Kidney tubule cell (primary cell): ENCODE results near the gene ASAP2.

ENCODE experiments used
- DNase-seq: peaks from one replicate; pipeline ENCODE4 v3.0.0-alpha.2; 2018; ENCODE audit warnings: low spot score

The ASAP2 gene

GRCh38 chr2:9347411-9347881 is 140.8 kb downstream of the ASAP2 start:
- DNase-seq, result no peak

GRCh38 chr2:9354318-9354717 is 147.7 kb downstream of the ASAP2 start:
- DNase-seq, result no peak

GRCh38 chr2:9355270-9355669 is 148.7 kb downstream of the ASAP2 start:
- DNase-seq, result no peak

GRCh38 chr2:9355716-9356115 is 149.1 kb downstream of the ASAP2 start:
- DNase-seq, result no peak

- DNase-seq, result peak; percentile 44
Observed at GRCh38 chr2:9356261-9356660, 149.6 kb downstream of the ASAP2 start.

GRCh38 chr2:9358846-9359245 is 152.2 kb downstream of the ASAP2 start:
- no peak for DNase-seq

- DNase-seq, result no peak
Observed at GRCh38 chr2:9359463-9359862, 152.9 kb downstream of the ASAP2 start.

GRCh38 chr2:9360110-9360509 is 153.5 kb downstream of the ASAP2 start:
- no peak for DNase-seq

- DNase-seq, result no peak
Observed at GRCh38 chr2:9360701-9361100, 154.1 kb downstream of the ASAP2 start.

- DNase-seq, result no peak
Observed at GRCh38 chr2:9364373-9364772, 157.8 kb downstream of the ASAP2 start.

GRCh38 chr2:9364791-9365497 is 158.3 kb downstream of the ASAP2 start:
- DNase-seq, result peak; percentile 62

- DNase-seq, result no peak
Observed at GRCh38 chr2:9365498-9366019, 158.9 kb downstream of the ASAP2 start.

- no peak for DNase-seq
Observed at GRCh38 chr2:9366026-9366425, 159.4 kb downstream of the ASAP2 start.

- DNase-seq, result no peak
Observed at GRCh38 chr2:9370746-9371145, 164.1 kb downstream of the ASAP2 start.

GRCh38 chr2:9373047-9373446 is 166.4 kb downstream of the ASAP2 start:
- peak; percentile 81 for DNase-seq

- DNase-seq, result no peak
Observed at GRCh38 chr2:9373476-9373875, 166.9 kb downstream of the ASAP2 start.

- DNase-seq, result no peak
Observed at GRCh38 chr2:9374071-9374730, 167.6 kb downstream of the ASAP2 start.

- DNase-seq, result no peak
Observed at GRCh38 chr2:9375857-9376428, 169.3 kb downstream of the ASAP2 start.

GRCh38 chr2:9377461-9378097 is 171.0 kb downstream of the ASAP2 start:
- no peak for DNase-seq

- DNase-seq, result peak; percentile 84
Observed at GRCh38 chr2:9378433-9379390, 172.1 kb downstream of the ASAP2 start.

GRCh38 chr2:9379391-9379755 is 172.8 kb downstream of the ASAP2 start:
- DNase-seq, result no peak
